Glomerular visceral epithelial cell (primary cell): ENCODE data around the gene ACOT7.

Experiments used
- DNase-seq: peaks from one replicate; pipeline ENCODE4 v3.0.0-alpha.2; 2016; ENCODE audit errors: extremely low spot score

Gene ACOT7

DNA sequence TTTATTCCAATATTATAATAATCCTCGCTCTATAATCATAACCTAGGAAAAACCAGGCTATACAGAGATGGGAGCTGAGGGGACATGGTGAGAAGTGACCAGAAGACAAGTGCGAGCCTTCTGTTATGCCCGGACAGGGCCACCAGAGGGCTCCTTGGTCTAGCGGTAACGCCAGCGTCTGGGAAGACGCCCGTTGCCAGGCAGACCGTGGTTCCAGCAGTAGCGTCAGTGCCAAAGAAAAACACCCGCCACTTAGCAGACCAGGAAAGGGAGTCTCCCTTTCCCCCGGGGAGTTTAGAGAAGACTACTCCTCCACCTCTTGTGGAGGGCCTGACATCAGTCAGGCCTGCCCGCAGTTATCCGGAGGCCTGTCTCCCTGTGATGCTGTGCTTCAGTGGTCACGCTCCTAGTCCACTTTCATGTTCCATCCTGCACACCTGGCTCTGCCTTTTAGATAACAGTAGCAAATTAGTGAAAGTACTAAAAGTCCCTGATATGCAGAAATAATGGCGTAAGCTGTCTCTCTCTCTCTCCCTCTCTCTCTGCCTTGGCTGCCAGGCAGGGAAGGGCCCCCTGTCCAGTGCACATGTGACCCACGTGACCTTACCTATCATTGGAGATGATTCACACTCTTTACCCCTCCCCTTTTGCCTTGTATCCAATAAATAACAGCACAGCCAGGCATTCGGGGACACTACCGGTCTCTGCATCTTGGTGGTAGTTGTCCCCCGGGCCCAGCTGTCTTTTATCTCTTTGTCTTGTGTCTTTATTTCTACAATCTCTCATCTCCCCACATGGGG is 30.3 kb downstream of the ACOT7 start:
- DNase-seq = peak; percentile 59

DNA sequence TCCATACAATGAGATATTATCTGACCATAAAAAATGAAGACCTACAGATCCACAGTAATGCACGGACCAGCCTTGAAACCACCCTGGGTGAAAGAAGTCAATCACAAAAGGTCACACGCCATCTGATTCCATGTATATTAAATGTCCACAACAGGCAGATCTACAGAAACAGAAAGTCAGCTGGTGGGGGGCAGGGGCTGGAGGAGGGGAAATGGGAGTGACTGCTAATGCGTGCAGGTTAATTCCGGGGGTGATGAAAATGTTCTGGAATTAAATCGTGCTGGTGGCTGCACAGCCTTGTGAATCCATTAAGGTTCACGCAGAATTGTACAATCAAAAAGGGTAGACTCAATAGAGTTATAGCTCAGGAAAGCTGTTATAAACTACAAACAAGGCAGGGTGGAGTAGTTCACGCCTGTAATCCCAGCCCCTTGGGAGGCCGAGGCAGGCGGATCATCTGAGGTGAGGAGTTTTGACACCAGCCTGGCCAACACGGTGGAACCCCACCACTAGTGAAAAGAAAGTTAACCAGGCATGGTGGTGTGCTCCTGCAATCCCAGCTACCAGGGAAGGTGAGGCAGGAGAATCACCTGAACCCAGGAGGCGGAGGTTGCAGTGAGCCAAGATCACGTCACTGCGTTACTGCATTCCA is 32.3 kb downstream of the ACOT7 start:
- no peak for DNase-seq

- DNase-seq = no peak
Observed at GRCh38 chr1:6360517-6361070, 33.0 kb downstream of the ACOT7 start.

DNA sequence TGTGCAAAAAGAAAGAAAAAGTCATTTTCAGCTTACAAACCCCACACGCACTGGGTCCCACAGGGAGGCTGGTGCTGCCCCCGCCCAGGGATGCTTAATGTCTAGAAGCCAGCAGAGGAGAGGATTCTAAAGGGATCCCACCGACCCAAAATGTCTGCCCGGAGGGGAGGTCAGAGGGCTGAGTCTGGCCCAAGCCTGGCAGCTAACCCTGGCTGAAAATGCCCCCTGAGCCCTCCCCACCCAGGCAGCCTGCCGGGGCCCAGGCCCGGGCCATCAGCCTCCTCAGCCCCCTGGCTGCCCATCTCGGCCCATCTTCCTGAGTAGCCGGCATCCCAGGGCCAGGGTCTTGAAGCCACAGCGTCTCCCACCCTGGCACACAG is 33.5 kb downstream of the ACOT7 start:
- no peak for DNase-seq

GRCh38 chr1:6359216-6360116 is 34.1 kb downstream of the ACOT7 start:
- DNase-seq = peak; percentile 92

- DNase-seq = peak; percentile 89
Observed at GRCh38 chr1:6358757-6359201, 34.8 kb downstream of the ACOT7 start.

GRCh38 chr1:6358144-6358624 is 35.4 kb downstream of the ACOT7 start:
- DNase-seq = peak; percentile 86

DNA sequence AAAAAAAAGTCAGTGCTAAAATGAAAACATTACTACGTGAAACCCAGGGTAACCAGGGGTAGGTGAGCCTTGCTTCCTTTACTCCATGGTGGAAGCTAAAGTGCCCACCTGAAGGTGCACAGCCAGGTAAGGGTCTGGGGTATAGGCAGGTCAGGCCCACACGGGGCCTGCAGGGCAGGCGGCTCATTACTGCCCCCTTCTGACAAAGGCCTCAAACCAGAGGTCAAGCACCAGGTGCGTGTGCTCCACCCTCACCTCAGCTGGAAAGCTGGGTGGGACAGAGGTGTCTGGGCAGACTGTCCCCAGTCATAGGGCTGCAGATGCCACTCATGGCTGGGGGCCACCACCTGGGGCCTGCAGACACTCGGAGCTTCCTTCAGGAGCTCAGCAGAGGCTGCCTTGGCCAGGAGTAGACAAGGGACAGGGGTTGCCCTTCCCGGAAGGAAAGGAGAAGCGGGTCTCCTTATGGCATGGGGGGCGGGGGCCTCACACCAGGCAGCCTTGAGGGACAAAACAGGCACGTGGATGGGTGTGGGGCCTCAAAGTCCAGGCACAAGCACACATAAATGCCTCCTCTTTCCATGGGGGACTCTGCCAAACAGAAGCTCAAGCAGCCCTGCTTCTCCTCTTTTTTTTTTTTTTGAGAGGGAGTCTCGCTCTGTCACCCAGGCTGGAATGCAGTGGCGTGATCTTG is 36.2 kb downstream of the ACOT7 start:
- DNase-seq = no peak

GRCh38 chr1:6355621-6356020 is 37.9 kb downstream of the ACOT7 start:
- DNase-seq = no peak

GRCh38 chr1:6354659-6355317 is 38.8 kb downstream of the ACOT7 start:
- DNase-seq = no peak

- peak; percentile 60 for DNase-seq
Observed at GRCh38 chr1:6353955-6354658, 39.5 kb downstream of the ACOT7 start.

DNA sequence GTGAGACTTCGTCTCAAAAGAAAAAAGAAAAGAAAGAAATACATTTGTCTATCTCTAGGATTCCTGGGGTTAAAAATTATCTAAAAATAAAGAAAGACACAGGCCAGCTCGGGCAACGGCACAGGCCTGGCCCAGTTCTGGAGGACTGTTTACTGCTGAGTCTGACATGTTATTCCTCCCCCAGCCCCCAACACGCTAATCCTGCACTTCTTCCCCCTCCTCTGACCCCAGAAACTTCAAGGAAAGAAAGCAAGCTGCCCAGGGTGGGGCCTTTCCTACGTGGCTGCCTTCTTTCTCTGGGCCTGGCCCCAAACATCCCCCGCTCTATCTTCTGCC is 40.0 kb downstream of the ACOT7 start:
- no peak for DNase-seq

DNA sequence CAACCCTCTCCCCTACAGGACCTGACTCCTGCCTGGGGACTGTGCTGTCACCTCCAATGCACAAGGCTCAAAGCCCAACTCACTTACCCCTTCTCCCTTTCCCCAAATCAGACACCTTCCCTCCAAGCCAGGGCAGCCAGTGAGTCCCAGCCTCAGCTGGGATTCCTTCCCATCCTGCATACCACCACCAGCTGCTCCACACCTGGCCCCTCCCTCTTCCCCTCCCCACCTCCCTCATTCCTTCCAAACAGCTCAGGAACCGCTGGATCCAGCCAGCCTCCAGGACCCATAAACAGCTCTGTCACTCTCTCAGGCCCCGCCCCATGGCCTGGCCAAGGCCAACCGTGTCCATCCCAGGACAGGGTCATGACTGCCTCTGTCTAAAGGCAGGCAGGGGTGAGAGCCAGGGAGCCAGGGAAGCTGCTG is 41.4 kb downstream of the ACOT7 start:
- DNase-seq = no peak

- no peak for DNase-seq
Observed at GRCh38 chr1:6351480-6352137, 42.0 kb downstream of the ACOT7 start.

DNA sequence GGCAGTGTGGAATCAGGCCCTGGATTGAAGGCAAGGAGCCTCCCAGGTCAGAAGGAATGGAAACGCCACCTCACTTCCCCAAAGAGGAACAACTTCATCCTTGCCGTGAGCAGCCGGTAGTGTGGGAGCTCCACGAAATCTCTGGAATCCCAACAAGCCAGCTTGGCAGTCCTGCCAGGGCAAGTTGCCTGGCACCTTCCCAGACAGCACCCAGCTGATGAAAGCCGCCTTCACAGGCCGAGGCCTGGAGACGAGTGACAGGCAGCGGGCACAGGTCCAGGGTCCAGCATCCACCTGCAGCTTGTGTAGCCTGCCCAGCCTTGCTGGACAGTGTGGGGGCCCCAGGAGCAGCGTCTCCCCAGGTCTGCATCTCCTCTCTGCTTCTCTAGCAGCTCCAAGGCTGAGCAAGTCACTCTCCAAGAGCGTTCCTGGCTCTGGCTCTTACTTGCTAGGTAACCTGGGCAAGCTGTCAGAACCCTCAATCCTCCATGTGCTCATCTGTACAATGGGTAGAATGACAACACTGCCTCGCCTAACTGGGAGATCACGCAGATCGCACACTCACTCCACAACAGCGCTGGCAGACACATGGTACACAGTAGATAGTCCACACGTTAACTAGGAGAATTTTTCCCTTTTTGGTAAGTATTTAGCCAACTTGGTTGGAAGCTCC is 43.0 kb downstream of the ACOT7 start:
- no peak for DNase-seq

DNA sequence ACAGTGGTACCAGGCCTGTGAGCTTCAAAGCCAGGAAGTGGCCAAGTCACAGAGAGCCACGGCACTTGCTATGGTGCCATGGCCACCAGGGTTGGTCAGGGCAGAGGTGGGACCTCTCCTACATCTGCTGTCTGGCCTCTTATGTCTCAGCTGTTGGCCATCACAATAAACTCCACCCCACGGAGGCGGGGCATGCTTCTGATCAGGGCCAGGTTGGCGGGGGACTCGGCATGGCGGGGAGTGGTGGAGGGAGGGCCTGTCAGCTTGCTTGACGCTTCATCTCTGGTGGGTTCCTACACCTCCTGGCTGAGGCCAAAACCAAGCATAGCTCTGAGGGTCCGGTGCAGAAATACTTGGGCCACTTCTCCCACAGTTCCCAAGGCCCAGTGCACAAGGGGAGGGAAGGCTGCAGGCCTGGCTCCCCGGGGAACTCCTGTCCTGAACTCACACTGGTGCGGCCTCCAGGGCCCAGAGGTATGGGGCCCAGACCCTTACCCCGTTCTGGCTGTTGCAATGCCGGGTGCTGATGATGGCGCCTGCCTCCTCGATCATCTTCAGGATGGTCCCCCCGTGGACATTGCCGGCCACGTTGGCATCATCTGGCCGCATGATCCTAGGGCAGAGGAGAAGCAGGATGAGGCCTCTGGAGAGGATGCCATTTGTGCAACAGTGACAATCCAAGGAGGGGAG is 44.2 kb downstream of the ACOT7 start:
- DNase-seq = no peak

GRCh38 chr1:6348511-6349191 is 44.9 kb downstream of the ACOT7 start:
- DNase-seq = peak; percentile 71
